ENCODE results near the gene EAF2.

EAF2 gene

GRCh38 chr3:121924734-121925133 is 89.7 kb downstream of the EAF2 start:
- Histone ChIP-seq H3K27me3 (ENCODE audit: control insufficient read depth in 1 of 2, insufficient read depth in 2 of 2, low read length in 2 of 2) (no peaks in the 10 kb centered on the region), H3K27ac (ENCODE audit: low read depth, low read length) (no peak overlapping the region), H3K9me3 (ENCODE audit: control insufficient read depth in 1 of 2, low read length in 2 of 2) (no peaks in the 10 kb centered on the region), H3K4me3 (ENCODE audit: low read depth in 1 of 2, low read length in 2 of 2) (no peak overlapping the region), H3K9ac (ENCODE audit: low read depth in 1 of 2, low read length in 2 of 2) (no peak overlapping the region), H3K36me3 (ENCODE audit: control insufficient read depth in 1 of 2, insufficient read depth in 2 of 2, low read length in 2 of 2) (peaks cover 0 to 7% of the 10 kb centered on the region in 2 donors), H3K4me1 (ENCODE audit: control insufficient read depth in 1 of 2, insufficient read depth in 2 of 2, low read length in 2 of 2) (no peaks in the 10 kb centered on the region)

- H3K4me1 ChIP-seq (ENCODE audit: control insufficient read depth in 1 of 2, insufficient read depth in 2 of 2, low read length in 2 of 2) = no peaks in the 10 kb centered on the region
- H3K27ac ChIP-seq (ENCODE audit: low read depth, low read length) = no peak overlapping the region
- H3K9ac ChIP-seq (ENCODE audit: low read depth in 1 of 2, low read length in 2 of 2) = no peak overlapping the region
- H3K36me3 ChIP-seq (ENCODE audit: control insufficient read depth in 1 of 2, insufficient read depth in 2 of 2, low read length in 2 of 2) = peaks cover 0 to 7% of the 10 kb centered on the region in 2 donors
- no peak overlapping the region for H3K4me3 ChIP-seq (ENCODE audit: low read depth in 1 of 2, low read length in 2 of 2)
- H3K27me3 ChIP-seq (ENCODE audit: control insufficient read depth in 1 of 2, insufficient read depth in 2 of 2, low read length in 2 of 2) = no peaks in the 10 kb centered on the region
- H3K9me3 ChIP-seq (ENCODE audit: control insufficient read depth in 1 of 2, low read length in 2 of 2) = no peaks in the 10 kb centered on the region
Observed at GRCh38 chr3:121926380-121926779, 91.4 kb downstream of the EAF2 start.
